Coronary artery (tissue), 2 donors: Measurements from ENCODE around the gene CATSPERZ.
"Not testable (repeated sequence)": the region's sequence is repeated elsewhere in the genome, so short reads cannot be mapped to it uniquely, and the experiment has no call there.

Experiments
- DNase-seq: peaks from one replicate; pipeline ENCODE4 v3.0.0-alpha.2; 2017; ENCODE audit warnings: low spot score
- H3K27ac ChIP-seq, 2 donors: fragments of 200-600 bp; sonication (generic); one replicate each; pipeline ENCODE4 v1.5.1; 2016 to 2019
- H3K4me3 ChIP-seq: fragments of 200-600 bp; sonication (generic); 2 replicates; pipeline ENCODE4 v1.5.1; 2016; ENCODE audit warnings: mild to moderate bottlenecking, moderate library complexity
- CTCF ChIP-seq: fragments of 200-600 bp; sonication (generic); IDR thresholded peaks from one replicate; pipeline ENCODE4 v1.5.1; 2019; ENCODE audit warnings: antibody characterized with exemption

Gene CATSPERZ

GRCh38 chr11:64321533-64321932, 21.4 kb downstream of the CATSPERZ start:
- no peak overlapping the region for H3K27ac ChIP-seq
- TF ChIP-seq CTCF = no peak
- DNase-seq = no peak
- H3K4me3 ChIP-seq = no peak overlapping the region

GRCh38 chr11:64322925-64323260, 22.7 kb downstream of the CATSPERZ start:
- DNase-seq = no peak
- no peak overlapping the region for H3K27ac ChIP-seq

GRCh38 chr11:64323373-64323772, 23.2 kb downstream of the CATSPERZ start:
- no peak for DNase-seq
- TF ChIP-seq CTCF = no peak
- no peak overlapping the region for H3K27ac ChIP-seq
- H3K4me3 ChIP-seq = no peak overlapping the region

More at GRCh38 chr11:64322925-64323260, 22.7 kb downstream of the CATSPERZ start:
- H3K4me3 ChIP-seq = no peak overlapping the region
- TF ChIP-seq CTCF = no peak

- not testable (repeated sequence) for H3K27ac ChIP-seq, DNase-seq, H3K4me3 ChIP-seq
These were observed 23.8 kb downstream of the CATSPERZ start for GRCh38 chr11:64323984-64324383.

- DNase-seq = no peak
- no peak overlapping the region for H3K27ac ChIP-seq
- no peak for TF ChIP-seq CTCF
These were observed 24.7 kb downstream of the CATSPERZ start for GRCh38 chr11:64324692-64325469.

GRCh38 chr11:64327375-64327774, 27.2 kb downstream of the CATSPERZ start:
- TF ChIP-seq CTCF = no peak
- no peak for DNase-seq

More at GRCh38 chr11:64324692-64325469, 24.7 kb downstream of the CATSPERZ start:
- H3K4me3 ChIP-seq = no peak overlapping the region

GRCh38 chr11:64327993-64328392, 27.8 kb downstream of the CATSPERZ start:
- TF ChIP-seq CTCF = no peak
- DNase-seq = no peak
- no peak overlapping the region for H3K4me3 ChIP-seq
- no peak overlapping the region for H3K27ac ChIP-seq

More at GRCh38 chr11:64327375-64327774, 27.2 kb downstream of the CATSPERZ start:
- Histone ChIP-seq H3K4me3 (no peak overlapping the region), H3K27ac (no peak overlapping the region)
